GM19397 (cell line): ENCODE data around the gene ZNF777.

Experiments used
- ATAC-seq: cut with Tn5 transposase; IDR thresholded peaks from one replicate; pipeline ENCODE4 v1.9.1; 2021; ENCODE audit warnings: mild to moderate bottlenecking, moderate library complexity; ENCODE audit not compliant: unreplicated experiment

Gene ZNF777

DNA sequence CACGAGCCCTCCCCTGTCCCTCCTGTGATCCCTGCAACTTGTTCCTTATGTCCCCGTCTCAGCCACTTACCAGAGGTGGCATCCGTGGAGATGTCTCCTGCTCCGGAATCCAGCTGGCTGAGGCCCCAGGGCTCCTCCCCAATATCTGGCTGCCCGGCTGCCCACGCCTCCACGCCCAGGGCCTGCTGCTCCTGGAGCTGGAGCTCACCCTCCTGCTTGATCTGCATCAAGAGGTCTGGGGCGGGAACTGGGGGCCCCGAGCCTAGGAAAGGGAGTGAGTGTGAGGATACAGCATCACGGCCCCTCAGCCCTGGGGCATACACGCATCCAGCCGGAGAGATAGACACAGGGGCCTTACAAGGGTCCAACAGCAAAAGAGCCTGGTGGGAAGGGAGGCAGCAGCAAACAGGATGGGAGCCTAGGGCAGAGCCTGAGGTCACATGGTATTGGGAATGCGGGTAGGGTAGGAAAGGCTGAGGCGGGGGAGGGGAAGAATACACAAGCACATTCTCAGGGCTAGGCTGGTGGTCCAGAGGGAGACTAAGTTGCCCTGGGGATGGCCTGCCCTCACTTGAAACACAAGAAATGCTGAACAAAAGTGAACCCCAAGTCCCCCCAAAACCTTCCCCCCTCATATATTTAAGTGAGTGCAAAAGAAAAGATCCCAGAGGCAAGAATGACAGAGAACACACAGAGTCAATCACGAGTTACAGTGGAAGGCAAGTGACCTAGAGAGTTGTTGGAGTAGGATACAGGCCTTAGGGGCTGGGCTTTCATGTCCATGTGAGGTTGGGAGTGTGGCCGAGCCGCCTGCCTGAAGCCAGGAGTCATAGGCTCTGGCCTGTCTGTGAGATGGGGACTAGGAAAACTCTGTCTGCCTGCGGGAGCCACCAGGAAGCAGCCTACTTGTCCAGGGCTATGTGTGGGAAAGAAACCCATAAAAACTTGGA lies 16.9 kb upstream of the ZNF777 start:
- ATAC-seq: no peak

DNA sequence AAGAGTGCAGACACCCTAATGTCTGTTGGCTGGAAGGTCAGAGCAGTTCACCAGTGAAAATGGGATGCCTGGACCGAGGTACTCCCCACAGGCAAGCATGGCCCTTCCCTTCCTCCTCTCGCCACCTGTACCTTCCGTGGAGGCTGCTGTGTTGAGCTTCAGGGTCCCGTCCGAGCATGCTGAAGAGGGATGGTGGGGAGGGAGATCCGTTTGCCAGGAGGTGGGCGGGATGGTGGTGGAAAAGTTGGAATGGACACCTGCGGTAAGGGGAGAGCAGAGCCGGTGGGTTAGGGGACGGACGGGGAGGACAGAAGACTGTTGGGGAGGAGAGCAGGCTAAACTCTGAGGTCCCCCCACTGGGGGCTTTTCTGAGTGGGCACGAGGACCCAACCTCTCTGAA lies 15.9 kb upstream of the ZNF777 start:
- no peak for ATAC-seq

DNA sequence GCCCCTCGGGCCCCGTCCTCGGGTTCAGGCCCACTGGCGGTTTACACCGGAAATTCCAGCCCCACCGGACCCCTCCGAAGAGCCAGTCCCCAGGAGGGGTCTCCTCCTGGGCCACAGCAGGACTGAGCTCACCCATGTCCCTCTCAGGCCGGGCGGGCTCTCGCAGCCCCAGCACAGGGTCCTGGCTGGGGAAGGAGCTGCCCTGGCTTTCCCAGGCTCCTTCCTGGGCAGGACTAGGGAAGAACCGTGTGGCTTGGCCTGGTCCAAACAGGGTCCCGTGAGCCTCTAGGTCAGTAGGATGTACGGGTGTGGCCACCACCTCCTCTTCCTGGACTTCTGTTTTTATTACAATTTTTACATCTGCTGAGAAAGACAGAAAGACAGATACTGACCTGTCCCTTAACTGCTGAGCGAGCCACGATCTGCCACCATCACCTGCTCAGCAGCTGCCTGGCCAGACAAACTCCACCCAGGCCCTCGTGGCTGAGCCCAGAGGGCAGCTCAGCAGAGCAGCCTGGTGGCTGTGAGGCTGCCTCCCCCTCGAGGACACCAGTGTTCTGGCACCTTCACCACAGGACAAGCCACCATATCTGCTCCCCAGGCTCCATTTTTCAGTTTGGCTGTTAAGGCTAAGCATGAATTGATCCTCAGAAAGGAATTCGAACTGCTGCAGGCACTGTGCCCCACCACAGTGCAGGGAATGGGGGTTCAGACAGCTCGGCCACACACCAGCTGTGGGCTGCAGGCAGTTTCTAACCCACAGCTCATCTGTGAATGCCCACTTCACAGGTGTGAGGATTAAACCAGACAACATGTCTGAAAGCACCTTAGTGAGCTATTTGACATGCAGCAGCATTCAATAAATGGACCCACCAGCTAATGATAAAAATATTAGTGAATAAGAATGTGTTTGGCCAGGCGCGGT lies 14.5 kb upstream of the ZNF777 start:
- ATAC-seq: no peak

DNA sequence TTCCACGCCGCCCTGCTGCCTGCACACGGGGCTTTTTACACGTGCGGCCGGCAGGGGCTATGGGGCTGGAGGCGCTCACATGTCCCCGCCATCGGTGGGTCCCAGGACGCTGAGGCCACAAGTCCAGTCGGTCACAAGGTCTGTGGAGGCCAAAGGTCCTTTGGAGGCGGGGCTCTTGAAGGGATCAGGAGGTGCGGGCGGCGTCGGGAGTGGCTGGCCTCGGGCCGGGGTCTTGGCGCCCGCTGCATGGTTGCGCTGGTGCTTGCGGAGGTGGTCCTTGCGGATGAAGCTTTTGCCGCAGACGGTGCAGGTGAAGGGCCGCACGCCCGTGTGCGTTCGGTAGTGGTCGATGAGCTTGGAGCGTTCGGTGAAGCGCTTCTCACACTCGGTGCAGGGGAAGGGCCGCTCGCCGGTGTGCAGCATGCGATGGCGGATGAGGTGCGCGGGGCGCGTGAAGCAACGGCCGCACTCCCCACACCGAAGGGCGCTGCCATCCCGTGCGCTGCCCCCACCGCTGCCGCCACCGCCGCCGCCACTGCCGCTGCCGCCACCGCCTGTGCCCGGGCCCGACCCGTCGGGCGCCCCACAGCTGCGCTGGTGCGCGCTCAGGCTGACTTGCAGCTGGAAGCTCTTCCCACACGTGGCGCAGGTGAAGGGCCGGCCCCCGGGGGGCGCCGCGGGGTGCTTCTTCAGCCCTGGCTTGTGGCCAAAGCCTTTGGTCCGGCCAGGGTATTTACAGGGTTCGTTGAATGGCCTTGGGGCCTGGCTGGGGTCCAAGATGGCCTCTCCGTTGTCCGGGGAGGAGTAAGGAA lies 13.7 kb upstream of the ZNF777 start:
- ATAC-seq: no peak

DNA sequence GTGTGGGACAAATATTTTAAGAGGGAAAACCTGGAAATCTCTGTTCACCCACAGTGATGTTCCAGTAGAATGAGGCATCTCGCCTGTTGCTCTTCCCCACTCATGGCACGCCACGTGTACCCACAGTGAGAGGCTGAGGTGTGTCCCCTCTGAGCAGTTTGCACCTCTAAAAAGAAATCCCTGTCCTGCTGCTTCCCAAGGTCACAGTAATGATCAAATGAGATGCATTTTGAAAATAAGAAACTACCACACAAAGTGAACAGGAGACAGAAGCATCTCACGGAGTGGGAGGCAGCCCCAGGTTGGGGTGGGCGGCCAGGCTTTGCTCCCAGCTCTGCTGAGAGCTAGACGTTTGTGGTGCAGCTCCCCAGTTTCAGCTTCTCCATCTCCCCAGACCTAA lies 12.4 kb upstream of the ZNF777 start:
- no peak for ATAC-seq

DNA sequence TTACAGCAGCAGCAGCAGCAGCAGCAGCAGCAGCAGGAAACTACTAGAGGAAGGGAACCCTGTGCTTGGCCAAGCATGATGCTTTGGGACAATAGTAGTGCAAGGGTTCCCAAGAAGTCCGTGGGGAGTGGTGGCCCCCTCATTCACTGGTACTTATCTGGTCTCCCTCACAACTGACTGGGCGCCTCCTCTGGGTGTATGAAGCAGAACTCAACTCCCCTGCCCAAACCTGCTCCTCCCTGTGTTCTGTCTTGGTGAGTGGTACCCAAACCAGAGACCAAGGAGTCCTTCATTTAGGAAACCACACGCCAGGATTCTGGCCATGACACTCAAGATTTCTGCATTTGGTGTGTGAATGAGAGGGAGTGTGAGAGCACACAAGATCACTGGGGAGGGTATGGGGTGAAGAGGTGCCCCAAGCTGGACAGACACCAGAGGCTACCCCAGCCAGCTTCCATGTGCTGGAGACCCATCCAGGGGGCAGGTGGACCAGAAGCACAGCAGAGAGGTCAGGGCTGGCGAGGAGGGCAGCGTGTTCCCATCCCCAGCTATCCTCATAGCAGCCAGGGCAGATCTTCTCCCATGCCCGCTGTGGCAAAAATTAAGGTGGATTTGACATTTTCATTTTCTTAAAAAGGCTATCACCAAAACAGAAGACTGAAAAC lies 10.6 kb upstream of the ZNF777 start:
- ATAC-seq: no peak

DNA sequence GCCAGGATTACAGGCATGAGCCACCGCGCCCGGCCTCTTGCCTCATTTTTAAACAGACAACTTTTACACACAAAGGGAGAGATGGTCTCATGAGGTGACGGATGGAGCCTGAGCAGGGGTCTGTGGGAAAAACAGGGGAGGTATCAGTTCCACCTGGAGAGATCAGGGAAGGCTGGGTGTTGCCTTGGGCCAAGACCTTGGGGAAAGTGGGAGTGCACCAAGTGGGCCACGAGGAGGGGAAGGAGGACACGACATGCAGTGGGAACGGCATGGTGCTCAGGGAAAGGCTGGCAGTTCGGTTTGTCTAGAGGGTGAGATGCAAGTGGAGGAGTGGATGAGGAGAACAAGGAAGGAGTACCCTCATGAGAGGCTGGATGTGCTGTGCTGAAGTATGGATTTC lies 8.9 kb upstream of the ZNF777 start:
- ATAC-seq: no peak

DNA sequence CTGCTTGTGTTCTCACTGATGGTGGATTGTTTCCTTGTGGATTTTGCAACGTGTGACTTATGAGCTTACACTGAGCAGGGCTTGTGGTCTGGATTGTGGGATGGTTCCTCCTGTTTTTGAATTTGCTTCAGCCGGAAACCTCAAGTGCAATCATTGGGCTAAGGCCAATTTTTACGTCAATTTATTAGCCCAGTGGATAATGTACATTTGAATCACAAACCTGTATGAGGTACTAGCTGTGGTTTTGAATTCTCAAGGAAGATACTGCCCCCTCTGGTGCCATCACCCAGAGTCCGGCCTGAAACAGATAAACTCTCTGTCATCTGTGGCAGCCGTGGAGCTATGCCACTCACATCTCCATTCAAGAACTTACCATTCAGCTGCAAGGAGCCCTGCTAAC lies 7.3 kb upstream of the ZNF777 start:
- ATAC-seq: no peak

DNA sequence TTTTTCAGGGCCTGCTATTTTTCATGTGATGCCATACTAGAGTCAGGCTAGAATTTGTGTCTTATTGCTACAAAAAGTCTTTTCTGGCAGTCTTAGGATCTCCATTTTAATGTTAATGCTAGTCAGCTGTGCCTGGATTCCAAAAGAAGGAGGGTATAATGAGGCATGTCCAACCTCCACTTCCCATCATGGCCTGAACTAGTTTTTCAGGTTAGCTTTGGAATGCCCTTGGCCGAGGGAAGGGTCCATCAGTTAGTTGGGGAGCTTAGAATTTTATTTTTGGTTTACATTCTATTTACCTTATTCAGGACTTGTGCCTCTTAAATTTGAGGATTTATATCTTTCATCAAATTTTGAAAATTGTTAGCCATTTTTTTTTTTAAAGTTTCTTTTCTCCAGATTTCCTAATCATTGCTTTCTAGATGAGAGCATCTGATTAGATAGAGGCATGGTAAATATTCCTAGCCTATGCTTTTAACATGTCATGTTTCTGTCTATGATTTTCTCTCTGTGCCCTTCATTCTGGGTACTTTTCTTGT lies 6.5 kb upstream of the ZNF777 start:
- ATAC-seq: no peak

DNA sequence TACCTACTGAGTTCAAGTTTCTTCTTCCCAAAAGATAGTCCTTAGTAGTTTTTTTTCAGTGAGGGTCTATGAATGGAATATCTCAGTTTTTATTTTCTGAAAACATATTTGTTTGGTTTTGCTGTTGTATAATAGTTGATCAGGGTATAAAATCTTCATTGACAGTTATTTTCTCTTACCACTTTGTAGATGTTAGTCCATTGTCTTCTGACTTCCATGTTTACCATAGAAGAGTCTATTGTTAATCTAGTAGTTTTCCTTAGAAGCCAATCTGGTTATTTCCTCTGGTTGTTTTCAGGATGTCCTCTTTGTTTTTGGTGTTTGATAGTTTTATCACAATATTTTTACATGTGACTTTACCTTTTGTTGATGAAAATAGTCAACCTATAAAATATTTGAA lies 5.5 kb upstream of the ZNF777 start:
- ATAC-seq: no peak

DNA sequence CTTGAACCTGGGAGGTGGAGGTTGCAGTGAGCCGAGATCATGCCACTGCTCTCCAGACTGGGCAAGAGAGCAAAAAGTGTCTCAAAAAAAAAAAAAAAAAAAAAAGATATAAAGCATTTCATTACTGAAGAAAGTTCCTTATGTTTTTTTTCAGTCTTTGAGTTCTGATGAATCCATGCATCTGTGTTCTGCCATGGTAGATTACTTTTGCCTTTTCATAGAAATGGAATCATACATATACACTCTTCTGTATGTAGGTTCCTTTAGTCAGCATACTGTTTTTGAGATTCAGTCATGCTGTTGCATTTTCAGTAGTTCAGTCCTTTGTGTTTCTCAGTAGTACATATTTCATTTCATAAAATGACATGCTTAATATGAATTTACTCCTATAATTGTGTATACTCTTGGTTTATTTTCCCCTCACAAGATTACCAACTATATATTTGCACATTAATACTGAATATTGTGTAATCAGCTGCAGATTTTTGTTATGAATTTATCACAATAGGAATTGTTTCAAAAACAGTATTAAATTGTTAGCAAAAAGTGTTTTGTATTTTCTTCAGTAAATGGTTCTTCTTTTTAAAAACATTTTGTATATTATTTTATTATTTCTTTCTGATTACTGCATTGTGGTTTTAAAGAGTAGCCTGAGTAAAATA lies 2.8 kb upstream of the ZNF777 start:
- ATAC-seq: no peak

DNA sequence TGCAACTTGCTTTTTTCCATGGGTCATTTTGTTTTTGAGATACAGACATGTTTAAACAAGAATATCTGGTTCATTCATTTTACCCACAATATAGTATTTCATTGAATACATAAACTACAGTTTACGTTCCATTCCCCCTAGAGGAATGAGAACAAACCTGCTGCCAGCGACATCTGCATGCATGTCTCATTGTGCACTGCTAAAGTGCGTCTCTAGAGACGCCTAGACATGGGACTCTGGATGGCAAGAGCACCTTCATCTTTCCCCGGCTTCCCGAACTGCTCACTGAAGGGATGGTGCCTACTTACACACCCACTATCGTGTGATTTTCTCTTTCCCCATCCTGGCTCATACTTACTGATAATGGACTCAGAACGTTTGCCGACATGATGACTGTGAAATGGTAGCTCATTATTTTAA lies 1.2 kb upstream of the ZNF777 start:
- ATAC-seq: no peak

DNA sequence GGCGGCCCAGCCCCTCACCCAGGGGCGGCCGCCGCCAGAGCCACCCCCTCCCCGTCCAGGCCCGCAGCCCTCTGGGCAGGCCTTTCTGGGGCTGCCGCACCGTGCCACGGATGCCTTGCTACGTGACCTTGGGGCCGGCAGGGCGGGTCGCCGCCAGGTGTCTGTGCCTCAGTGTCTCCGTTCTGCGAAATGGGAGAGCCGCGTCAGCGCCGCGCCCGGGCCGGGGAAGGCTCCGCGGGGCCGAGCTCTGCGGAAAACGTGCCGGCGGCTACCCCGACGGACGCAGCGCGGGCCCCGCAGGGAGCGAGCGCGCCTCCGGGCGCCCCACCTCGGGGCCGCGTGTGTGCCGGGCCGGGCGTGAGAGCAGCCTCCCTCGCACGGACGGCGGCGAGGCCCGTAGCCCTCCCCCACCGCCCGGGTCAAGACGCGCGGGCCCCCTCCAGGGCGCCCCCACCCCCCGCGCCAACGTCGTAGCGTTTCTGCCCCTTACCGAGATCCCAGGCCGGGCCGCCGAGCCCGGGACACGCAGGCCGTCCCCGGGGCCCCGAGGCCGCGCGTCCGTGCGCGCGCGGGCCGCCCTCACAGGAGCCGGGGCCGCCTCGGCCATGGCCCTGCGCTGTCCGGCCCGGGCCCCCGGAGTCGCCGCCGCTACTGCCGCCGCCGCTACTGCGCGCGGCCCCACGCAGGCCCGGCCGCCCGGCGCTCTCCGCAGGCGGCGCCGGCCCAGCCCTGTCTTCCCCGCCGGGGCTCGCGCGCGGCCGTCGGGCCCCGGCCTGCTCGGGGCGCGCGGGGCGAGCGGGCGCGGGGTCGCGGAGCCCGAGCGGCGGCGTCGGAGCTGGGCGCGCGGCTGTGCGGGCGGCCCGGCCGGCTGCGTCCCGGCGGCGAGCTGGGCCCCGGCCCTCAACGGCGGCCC lies 1.1 kb downstream of the ZNF777 start:
- peak; percentile 28 for ATAC-seq

DNA sequence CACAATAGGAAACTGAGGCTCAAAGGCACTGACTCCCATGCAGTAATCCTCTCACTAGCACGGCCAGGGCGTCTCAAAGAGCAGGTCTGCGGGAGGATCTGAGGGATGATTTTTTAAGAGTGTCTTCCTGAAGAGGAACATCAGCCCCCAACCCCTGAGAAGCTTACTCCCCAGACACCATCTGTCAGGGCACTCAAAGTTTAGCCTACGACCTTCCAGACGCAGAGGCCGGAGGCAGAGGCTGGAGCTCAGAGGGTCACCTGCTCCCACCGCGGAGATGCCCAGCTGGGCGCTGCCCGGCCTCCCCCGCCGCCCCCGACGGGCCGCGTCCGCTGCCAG lies 1.7 kb downstream of the ZNF777 start:
- ATAC-seq: no peak

DNA sequence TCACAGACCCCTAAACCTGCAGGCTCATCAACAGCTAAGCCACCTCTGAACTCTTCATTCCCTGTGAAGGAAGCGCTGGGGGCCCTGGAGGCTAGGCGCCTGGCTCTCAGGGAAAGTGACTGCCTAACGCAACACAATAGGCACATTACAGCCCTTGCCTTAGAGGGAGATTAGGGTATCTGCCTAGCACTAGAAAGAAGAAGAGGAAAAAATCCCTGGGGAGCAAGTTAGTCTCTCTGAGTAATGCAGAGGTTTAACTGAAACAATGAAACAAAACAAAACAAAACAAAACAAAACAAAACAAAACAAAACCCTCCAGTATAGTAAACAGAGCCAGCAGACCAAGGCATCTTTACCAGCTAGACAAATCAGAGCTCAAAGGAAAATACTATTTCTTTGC lies 2.6 kb downstream of the ZNF777 start:
- no peak for ATAC-seq

DNA sequence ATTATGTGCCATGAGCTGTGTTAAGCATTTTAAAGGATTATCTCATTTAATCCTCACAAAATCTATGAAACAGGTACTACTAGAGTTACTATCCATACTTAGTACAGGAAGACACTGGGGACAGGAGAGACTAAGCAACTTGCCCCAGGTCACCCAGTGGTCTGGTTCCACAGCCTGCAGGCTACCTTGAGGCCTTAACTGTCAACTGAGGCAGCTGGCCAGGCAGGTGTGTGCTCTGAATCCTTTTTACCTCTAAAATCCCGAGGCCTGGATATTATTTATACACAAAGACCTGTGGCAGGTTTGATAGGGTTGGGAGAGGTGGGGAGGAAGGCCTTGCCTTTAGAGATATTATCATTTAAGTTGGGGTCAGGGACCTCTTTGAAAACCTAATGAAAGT lies 3.1 kb downstream of the ZNF777 start:
- no peak for ATAC-seq

DNA sequence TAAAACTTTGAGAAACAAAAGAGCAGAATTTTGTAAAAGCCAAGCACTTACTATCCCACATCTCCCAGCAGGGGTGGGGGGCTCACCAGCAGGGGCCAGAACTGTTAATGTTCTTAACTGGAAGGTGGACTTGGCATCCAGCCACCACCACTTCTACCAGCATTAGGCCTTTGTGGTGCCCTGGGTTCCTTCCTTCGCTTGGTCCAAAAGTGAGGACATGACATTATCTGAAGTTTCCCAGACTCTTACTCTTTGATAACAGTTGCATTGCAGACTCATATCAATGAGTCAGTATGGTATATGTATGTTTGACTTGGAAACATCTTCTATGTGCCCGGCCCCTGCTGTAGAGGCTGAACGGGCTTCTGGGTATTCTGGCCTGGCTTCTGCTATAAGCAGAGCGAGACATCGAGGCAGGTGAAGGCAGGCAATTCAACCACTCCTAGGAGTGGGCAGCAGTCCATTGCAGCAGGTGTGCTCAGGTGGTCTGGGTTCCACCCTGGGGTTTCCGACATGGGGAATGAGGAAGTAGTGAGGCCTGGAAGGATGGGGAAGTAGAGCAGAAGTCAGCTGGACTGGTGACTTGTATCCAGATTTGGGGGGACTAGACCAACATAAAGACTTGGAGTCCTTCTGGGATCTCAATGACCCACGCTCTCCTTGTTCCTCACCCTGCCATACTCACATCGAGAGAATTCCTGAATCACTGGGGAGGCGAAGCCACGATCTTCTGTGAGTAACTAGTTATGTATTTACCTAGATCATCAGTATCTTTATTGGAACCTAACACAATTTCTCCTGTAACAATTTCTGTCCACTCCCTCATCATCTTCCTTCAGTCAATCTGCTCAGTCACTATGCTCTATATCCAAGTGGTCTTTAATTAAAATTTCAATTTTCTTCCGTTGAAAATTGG lies 4.1 kb downstream of the ZNF777 start:
- no peak for ATAC-seq
